Activated CD8-positive, alpha-beta memory T cell treated with anti-CD3 and anti-CD28 coated beads for 4 hours (primary cell): Measurements from ENCODE around the gene UNC80.
"Not testable (repeated sequence)": the region's sequence is repeated elsewhere in the genome, so short reads cannot be mapped to it uniquely, and the experiment has no call there.

Source experiments
- DNase-seq, 2 donors: peaks; one replicate each; pipeline ENCODE4 v3.0.0-alpha.2; 2020; ENCODE audit warnings: low read depth in 2 of 2

UNC80 gene, protein sequence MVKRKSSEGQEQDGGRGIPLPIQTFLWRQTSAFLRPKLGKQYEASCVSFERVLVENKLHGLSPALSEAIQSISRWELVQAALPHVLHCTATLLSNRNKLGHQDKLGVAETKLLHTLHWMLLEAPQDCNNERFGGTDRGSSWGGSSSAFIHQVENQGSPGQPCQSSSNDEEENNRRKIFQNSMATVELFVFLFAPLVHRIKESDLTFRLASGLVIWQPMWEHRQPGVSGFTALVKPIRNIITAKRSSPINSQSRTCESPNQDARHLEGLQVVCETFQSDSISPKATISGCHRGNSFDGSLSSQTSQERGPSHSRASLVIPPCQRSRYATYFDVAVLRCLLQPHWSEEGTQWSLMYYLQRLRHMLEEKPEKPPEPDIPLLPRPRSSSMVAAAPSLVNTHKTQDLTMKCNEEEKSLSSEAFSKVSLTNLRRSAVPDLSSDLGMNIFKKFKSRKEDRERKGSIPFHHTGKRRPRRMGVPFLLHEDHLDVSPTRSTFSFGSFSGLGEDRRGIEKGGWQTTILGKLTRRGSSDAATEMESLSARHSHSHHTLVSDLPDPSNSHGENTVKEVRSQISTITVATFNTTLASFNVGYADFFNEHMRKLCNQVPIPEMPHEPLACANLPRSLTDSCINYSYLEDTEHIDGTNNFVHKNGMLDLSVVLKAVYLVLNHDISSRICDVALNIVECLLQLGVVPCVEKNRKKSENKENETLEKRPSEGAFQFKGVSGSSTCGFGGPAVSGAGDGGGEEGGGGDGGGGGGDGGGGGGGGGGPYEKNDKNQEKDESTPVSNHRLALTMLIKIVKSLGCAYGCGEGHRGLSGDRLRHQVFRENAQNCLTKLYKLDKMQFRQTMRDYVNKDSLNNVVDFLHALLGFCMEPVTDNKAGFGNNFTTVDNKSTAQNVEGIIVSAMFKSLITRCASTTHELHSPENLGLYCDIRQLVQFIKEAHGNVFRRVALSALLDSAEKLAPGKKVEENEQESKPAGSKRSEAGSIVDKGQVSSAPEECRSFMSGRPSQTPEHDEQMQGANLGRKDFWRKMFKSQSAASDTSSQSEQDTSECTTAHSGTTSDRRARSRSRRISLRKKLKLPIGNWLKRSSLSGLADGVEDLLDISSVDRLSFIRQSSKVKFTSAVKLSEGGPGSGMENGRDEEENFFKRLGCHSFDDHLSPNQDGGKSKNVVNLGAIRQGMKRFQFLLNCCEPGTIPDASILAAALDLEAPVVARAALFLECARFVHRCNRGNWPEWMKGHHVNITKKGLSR (N-terminal part only)

DNA sequence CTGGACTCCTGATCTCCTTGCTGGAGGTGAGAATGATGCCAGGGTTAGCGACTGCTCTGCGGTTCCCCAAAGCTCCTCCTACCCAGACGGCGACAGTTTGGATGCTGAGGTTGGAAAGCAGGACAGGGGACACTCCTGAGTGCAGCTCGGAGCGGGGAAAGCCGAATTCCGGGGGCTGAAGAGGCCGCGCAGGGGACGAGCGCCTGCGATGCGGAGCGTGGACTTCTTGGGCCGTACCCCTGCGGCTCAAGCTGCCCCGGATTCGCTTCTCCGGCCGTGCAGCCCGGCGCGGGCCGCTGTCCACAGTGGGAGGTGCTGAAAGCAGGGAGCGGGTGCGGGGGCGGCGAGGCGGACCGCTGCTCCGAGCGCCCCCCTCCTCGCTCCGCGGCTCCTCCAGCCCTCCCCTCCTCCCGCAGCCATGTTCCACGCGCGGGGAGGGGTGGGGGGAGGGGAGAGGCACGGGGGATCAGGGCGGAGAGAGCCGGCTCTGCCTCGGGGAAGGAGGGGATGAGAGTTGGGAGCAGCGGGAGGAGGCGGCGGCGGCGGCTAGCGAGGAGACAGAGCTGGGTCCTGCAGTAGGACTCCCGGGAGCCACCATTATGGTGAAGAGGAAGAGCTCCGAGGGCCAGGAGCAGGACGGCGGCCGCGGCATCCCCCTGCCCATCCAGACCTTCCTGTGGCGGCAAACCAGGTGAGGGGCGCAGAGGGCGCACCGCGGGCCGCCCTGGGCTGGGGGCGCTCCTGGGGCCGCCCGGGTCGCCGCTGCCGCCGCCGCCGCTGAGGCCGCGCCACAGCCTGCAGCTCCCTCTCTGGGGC is at the start of gene UNC80:
Gene UNC80, plus strand, starts transcription at position 359 of the 816 bp plus-strand sequence. Its CDS starts 241 bp downstream, at position 600.
- DNase-seq = no peak

GRCh38 chr2:209726311-209726710 is 45.3 kb upstream of the UNC80 start:
- no peak for DNase-seq

- no peak for DNase-seq
These were observed 44.6 kb upstream of the UNC80 start for GRCh38 chr2:209727077-209727476.

DNA sequence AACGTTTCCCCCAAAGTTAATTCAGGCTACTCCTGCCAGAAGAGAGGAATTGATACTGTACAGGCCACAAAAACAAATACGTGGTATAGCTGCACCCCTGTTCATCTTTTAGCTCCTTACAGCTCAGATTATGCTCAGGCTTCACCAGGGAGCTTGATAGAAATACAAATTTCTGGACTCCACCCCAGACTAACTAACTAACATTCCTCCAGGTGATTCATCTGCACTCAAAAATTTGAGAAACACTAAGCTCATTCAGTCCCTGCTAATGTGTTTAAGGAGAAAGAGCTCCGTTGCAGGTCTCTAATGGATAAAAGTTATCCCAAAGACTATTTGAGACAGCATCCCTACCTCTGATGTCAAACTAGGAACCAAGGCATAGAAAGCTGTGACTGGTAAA is 36.8 kb upstream of the UNC80 start:
- DNase-seq = no peak

- no peak for DNase-seq
These were observed 29.7 kb upstream of the UNC80 start for GRCh38 chr2:209741953-209742352.

GRCh38 chr2:209753020-209753419 is 18.6 kb upstream of the UNC80 start:
- DNase-seq = no peak

DNA sequence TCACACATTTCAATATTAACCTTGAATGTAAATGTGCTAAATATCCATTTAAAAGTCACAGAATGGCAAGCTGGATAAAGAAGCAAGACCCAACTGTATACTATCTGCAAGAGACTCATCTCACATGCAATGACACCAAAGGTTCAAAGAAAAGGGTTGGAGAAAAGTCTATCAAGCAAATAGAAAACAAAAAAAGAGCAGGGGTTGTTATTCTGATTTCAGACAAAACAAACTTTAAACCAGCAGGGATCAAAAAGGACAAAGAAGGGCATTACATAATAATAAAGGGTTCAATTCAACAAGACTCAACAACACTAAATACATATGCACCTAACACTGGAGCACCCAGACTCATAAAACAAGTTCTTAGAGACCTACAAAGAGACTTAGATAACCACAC is 14.5 kb upstream of the UNC80 start:
- DNase-seq = no peak

DNA sequence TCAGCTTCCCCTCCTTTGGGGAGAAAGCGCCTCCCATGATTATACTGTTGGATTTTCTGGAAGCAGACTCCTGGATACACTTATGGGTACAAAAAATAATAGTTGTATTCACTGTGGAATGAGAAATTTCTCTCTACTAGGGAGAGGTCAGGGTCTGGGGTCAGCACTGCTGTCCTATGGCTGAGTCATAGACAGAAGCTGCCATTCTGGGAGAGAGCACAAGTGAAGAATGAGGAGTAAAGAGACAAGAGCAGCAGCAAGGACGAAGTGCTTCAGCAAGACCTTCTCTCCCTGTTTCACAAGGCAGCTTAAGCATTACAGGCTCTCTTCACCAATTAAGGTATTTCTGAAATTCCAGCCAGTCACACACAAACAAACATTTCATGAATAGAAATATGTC is 10.1 kb upstream of the UNC80 start:
- DNase-seq = no peak

GRCh38 chr2:209762563-209762962 is 9.1 kb upstream of the UNC80 start:
- no peak for DNase-seq

DNA sequence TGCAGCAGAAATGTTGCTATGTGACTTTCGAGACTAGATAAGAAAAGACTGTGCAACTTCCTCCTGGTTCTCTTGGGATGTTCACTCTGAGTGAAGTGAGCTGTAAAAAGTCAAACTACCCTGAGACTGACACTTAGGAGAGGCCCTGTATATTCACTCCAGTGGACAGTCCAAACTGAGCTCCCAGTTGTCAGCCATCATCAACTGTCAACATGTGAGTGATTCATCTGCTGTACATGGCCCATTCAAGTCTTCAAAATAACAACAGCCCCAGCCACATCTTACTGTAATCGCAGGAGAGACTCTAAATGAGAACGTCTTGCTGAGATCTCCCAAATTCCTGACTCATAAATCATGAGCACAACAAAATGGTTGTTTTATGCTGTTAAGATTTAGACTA is 8.5 kb upstream of the UNC80 start:
- DNase-seq = no peak

DNA sequence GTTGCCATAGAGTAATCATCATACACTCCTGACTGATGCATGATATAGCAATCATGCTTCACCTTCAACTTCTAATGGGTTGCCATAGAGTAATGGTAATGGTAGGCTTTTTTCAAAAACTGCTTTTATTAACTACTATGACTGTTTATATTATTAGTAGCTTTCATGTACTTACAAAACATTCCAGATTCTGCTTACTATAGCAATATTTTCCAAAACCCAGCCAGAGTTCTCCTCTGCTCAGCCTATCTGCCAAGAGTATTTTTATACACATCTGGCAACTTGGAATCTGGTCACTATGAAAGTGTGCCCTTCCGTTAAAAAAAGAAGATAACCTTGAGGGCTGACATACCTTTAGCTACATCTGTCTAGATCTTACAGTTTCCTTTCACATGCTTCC is 5.0 kb upstream of the UNC80 start:
- DNase-seq = no peak

DNA sequence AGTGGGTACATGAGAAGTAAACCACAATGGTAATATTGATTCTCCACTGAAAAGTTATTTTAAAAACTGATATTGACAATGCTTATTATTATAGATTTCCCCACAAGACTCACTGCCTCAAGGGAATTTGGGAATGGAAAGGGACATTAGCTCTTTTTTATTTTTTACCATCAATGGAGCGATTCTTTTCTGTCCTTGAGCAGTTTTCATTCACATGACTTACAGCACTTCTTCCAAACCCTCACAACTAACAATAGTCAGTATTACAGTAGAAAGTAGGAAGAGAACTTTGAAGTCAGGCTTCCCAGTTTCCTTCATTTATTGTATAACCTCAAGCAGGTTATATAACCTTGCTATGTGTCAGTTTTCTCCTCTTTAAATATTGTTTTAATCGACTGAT is 4.3 kb upstream of the UNC80 start:
- DNase-seq = no peak

GRCh38 chr2:209768557-209768956 is 3.1 kb upstream of the UNC80 start:
- no peak for DNase-seq

- DNase-seq = no peak
These were observed 656 bp downstream of the UNC80 start for GRCh38 chr2:209772290-209772685.

DNA sequence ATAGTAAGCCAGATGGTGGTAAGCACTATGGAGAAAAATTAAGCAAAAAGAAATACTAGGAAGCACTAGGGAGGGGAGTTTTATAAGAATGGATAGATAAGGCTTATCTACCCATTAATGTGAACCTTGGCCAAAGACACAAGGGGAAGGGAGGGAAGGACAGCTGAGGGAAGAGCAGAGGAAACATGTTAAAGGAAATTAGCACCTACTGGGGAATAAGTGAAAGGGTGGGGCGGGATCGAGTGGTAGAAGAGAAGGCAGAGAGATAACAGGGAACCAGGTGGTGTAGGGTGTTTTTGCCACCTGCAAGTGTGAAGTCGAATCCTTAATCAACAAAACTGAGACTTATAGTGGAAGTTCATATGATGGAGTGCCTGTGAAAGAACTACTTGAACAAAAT is 1.7 kb downstream of the UNC80 start:
- no peak for DNase-seq

GRCh38 chr2:209787416-209787815 is 15.8 kb downstream of the UNC80 start:
- DNase-seq = no peak

- DNase-seq = no peak
These were observed 17.3 kb downstream of the UNC80 start for GRCh38 chr2:209788925-209789324.

DNA sequence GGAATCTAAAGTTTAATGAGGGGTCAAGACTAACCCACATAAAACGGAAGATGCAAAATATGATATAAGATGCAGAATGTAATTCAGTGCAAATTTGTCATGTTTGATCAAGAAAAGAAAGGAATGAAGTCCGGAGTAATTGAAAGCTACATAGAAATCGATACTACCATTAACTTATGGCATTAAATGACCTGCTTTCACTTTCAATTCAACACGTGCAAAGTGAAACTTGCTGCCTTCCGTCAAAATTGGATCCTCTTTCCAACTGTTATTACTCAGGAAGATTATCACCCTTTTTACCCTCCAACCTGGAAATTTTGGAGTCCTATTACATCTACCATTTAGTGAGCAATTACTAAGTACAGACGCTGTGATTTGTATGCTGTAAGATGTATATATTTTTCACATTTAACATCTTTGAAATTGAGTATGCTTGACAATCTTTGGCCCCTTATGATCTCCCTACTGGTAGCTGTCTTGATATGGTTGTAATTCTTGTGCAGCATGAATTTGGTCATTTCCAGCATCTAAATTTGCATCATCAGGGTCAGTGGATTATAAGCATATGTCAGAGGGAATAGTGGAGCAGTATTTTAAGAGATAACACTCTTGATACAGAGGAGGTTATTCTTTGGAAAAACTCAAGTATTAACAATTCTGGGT is 18.6 kb downstream of the UNC80 start:
- DNase-seq = no peak

GRCh38 chr2:209791151-209791550 is 19.5 kb downstream of the UNC80 start:
- no peak for DNase-seq

DNA sequence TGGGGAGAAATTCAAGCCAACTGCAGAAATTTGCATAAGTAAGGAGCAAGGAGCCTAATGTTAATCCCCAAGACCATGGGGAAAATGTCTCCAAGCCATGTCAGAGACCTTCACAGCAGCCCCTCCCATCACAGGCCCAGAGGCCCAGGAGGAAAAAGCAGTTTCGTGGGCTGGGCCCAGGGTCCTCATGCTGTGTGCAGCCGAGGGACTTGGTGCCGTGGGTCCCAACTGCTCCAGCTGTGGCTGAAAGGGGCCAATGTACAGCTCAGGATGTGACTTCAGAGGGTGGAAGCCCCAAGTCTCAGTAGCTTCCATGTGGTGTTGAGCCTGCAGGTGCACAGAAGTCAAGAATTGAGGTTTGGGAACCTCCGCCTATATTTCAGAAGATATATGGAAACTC is 23.8 kb downstream of the UNC80 start:
- not testable (repeated sequence) for DNase-seq

DNA sequence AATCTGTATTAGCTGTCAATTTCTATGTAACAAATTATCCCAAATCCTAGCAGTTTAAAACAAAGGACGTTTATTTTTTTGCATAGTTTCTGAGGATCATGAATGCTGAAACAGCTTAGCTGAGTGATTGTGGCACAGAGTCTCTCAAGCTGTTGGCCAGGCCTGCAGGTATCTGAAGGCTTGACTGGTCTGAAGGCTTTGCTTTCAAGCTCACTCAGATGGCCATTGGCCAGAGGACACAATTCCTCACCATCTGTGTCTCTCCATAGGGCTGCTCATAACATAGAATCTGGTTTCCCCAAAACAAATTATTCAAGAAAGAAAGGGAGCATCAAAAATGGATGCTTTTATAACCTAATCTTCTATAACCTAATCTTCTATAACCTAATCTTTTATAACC is 33.7 kb downstream of the UNC80 start:
- no peak for DNase-seq
